ENCODE results near the gene EVI5. TPM values are rescaled to one million over a fixed set of nuclear protein-coding genes. Genes with fewer than 3 reads are reported as not detected.

EVI5 gene
- total and polyA plus RNA-seq, 10 of the 15 experiments (the other 5 are each of a cell fraction or from before 2014, with no cell fraction given): 0.27 to 6.8 (median 1.7) TPM

DNA sequence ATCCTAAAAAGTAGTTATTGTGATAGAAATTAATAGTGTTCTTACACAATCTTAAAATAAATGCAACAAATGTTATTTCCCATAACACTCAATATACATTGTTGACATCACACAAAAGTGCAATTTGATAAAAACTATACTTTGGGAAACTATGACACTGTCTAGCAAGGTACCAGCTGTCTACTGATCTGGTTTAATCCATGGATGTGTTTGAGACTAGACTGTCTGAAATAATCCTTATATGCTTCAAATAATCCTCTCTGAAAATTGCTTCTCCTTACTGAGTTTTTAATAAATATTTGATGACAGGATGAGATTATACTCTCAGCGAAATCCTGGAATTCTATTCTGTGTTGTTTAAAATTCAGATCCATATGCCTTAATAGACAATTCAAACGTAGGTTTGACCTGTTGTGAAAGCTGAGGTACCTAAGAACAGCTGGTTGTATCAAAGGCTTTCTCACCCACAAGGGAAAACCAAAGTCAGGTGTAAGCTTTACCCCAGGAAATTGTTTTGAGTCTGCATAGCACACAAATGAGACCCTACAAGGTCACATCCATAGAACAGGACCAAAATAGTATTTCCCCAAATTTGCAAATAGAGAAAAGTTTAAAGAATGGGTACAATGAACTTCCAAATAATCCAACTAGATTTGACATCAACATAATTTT is 289.4 kb downstream of the EVI5 start:
- Histone ChIP-seq H3K4me3 (no peak overlapping the region), H3K27me3 (replicated peaks in 1 of 2; ENCODE audit: control insufficient read depth in 2 of 2, insufficient read depth in 2 of 2, low read length in 1 of 2) (no peaks in the 10 kb centered on the region), H3K4me1 (ENCODE audit: control insufficient read depth, insufficient read depth, low read length) (no peaks in the 10 kb centered on the region), H3K27ac (ENCODE audit: control insufficient read depth, insufficient read depth) (no peak overlapping the region), H3K36me3 (ENCODE audit: control insufficient read depth in 2 of 2, insufficient read depth in 2 of 2, low read length in 1 of 2) (no peaks in the 10 kb centered on the region), H2AFZ (ENCODE audit: control insufficient read depth, low read depth, low read length) (no peak overlapping the region), H3K9ac (ENCODE audit: control insufficient read depth, insufficient read depth, low read length) (no peak overlapping the region), H3K9me3 (replicated peaks; ENCODE audit: control insufficient read depth, insufficient read depth, low read length) (no peaks in the 10 kb centered on the region), H3K4me2 (ENCODE audit: control insufficient read depth, insufficient read depth) (no peak overlapping the region), H3K79me2 (ENCODE audit: control insufficient read depth, insufficient read depth, low read length) (no peaks in the 10 kb centered on the region), H4K20me1 (ENCODE audit: control insufficient read depth, insufficient read depth) (no peaks in the 10 kb centered on the region)
- BruUV-seq (replicated peaks): no TSS peak
- ChIA-PET POLR2A (interaction anchor here (0.9 kb wide), 1 partner anchor 8 kb away, joined by 4 read pairs; the partner anchor contains the start of gene GFI1), CTCF (interaction anchor here (1.2 kb wide), 1 partner anchor 8 kb away, joined by 3 read pairs; the partner anchor contains the start of gene GFI1), SMC1A (ENCODE audit: uncharacterized antibody, unreplicated experiment) (interaction anchor here (0.9 kb wide), 1 partner anchor 101 kb away, joined by 3 read pairs; no protein-coding TSS in a partner anchor), RAD21 (ENCODE audit: unreplicated experiment) (no interaction called here)
- no peak for FAIRE-seq
- TF ChIP-seq, protein P1, sequence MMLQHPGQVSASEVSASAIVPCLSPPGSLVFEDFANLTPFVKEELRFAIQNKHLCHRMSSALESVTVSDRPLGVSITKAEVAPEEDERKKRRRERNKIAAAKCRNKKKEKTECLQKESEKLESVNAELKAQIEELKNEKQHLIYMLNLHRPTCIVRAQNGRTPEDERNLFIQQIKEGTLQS (IDR thresholded peaks at IDR 0.05; ENCODE audit: borderline replicate concordance, extremely low read depth, low read depth, low read length): no peak
- TF ChIP-seq IKZF2 (IDR thresholded peaks at IDR 0.05) (peak in 1 of 2 experiments; percentile 17; a peak in 2 of 4 replicates), MTA2 (IDR thresholded peaks at IDR 0.05; ENCODE audit: low read depth) (peak; percentile 36; the same call in 1 of the 2 replicates), MEF2B (IDR thresholded peaks at IDR 0.05; ENCODE audit: partially characterized antibody, poor library complexity, severe bottlenecking) (peak; percentile 17), TCF12 (IDR thresholded peaks at IDR 0.05; ENCODE audit: low read depth, low read length) (0 out of 2 replicates have a peak, but pooled peaks have one; percentile 29), NFIC (IDR thresholded peaks at IDR 0.05; ENCODE audit: low read depth, low read length) (0 out of 2 replicates have a peak, but pooled peaks have one; percentile 27), RUNX3 (IDR thresholded peaks at IDR 0.05; ENCODE audit: low read length) (peak; percentile 75), JUNB (IDR thresholded peaks at IDR 0.05) (no peak), TCF7 (IDR thresholded peaks at IDR 0.05; ENCODE audit: borderline replicate concordance) (0 out of 2 replicates have a peak, but pooled peaks have one; percentile 34), SUZ12 (IDR thresholded peaks at IDR 0.05; ENCODE audit: unreplicated experiment) (no peak)
- TF ChIP-seq, protein P2, sequence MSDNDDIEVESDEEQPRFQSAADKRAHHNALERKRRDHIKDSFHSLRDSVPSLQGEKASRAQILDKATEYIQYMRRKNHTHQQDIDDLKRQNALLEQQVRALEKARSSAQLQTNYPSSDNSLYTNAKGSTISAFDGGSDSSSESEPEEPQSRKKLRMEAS (IDR thresholded peaks at IDR 0.05; ENCODE audit: low read depth, low read length): no peak
- TF ChIP-seq, protein P3, sequence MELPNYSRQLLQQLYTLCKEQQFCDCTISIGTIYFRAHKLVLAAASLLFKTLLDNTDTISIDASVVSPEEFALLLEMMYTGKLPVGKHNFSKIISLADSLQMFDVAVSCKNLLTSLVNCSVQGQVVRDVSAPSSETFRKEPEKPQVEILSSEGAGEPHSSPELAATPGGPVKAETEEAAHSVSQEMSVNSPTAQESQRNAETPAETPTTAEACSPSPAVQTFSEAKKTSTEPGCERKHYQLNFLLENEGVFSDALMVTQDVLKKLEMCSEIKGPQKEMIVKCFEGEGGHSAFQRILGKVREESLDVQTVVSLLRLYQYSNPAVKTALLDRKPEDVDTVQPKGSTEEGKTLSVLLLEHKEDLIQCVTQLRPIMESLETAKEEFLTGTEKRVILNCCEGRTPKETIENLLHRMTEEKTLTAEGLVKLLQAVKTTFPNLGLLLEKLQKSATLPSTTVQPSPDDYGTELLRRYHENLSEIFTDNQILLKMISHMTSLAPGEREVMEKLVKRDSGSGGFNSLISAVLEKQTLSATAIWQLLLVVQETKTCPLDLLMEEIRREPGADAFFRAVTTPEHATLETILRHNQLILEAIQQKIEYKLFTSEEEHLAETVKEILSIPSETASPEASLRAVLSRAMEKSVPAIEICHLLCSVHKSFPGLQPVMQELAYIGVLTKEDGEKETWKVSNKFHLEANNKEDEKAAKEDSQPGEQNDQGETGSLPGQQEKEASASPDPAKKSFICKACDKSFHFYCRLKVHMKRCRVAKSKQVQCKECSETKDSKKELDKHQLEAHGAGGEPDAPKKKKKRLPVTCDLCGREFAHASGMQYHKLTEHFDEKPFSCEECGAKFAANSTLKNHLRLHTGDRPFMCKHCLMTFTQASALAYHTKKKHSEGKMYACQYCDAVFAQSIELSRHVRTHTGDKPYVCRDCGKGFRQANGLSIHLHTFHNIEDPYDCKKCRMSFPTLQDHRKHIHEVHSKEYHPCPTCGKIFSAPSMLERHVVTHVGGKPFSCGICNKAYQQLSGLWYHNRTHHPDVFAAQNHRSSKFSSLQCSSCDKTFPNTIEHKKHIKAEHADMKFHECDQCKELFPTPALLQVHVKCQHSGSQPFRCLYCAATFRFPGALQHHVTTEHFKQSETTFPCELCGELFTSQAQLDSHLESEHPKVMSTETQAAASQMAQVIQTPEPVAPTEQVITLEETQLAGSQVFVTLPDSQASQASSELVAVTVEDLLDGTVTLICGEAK (IDR thresholded peaks at IDR 0.05; ENCODE audit: borderline replicate concordance): no peak
- DNase-seq (ENCODE audit: low read depth, low spot score): no peak
- 19% methylated on average over 2 of the region's 2 CpGs for WGBS (ENCODE audit: insufficient coverage, insufficient replicate concordance, low lambda C conversion rate, missing lambda C conversion rate)
- in situ Hi-C loops (cut with MboI): no loop called here
- peak; percentile 42; the same call in 2 of the 3 replicates for ATAC-seq
- intact Hi-C loops (cut with micrococcal nuclease; ENCODE audit: unreplicated experiment): no loop called here
